ENCODE results near the gene KCP. TPM values are rescaled to one million over a fixed set of nuclear protein-coding genes. Genes with fewer than 3 reads are reported as not detected.

The KCP gene
- total and polyA plus RNA-seq, 2 experiments from 2014 or later, result 0.76 to 1.1 TPM

GRCh38 chr7:128946936-128947830 lies 36.7 kb upstream of the KCP start:
- Histone ChIP-seq H3K27me3 (ENCODE audit: insufficient read depth) (no peaks in the 10 kb centered on the region), H2AFZ (no peak overlapping the region), H4K20me1 (replicated peaks; ENCODE audit: insufficient read depth) (no peaks in the 10 kb centered on the region; the same call in 1 of the 2 replicates), H3K36me3 (ENCODE audit: insufficient read depth) (no peaks in the 10 kb centered on the region), H3K4me1 (ENCODE audit: insufficient read depth) (no peaks in the 10 kb centered on the region), H3K4me3 (no peak overlapping the region), H3K9me2 (ENCODE audit: insufficient read depth) (no peaks in the 10 kb centered on the region), H3K4me2 (no peak overlapping the region), H3K27ac (ENCODE audit: low read depth) (no peak overlapping the region), H3F3A (replicated peaks; ENCODE audit: low read depth) (no peaks in the 10 kb centered on the region), H3K79me2 (replicated peaks; ENCODE audit: insufficient read depth) (no peaks in the 10 kb centered on the region)
- TF ChIP-seq, protein P1, sequence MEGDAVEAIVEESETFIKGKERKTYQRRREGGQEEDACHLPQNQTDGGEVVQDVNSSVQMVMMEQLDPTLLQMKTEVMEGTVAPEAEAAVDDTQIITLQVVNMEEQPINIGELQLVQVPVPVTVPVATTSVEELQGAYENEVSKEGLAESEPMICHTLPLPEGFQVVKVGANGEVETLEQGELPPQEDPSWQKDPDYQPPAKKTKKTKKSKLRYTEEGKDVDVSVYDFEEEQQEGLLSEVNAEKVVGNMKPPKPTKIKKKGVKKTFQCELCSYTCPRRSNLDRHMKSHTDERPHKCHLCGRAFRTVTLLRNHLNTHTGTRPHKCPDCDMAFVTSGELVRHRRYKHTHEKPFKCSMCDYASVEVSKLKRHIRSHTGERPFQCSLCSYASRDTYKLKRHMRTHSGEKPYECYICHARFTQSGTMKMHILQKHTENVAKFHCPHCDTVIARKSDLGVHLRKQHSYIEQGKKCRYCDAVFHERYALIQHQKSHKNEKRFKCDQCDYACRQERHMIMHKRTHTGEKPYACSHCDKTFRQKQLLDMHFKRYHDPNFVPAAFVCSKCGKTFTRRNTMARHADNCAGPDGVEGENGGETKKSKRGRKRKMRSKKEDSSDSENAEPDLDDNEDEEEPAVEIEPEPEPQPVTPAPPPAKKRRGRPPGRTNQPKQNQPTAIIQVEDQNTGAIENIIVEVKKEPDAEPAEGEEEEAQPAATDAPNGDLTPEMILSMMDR (conservative IDR thresholded peaks at IDR 0.05; ENCODE audit: low read depth in 2 of 2), result peak; percentile 68 to 81
- TF ChIP-seq JUNB (IDR thresholded peaks at IDR 0.05; ENCODE audit: unreplicated experiment), result no peak
- Mint-ChIP-seq H3K4me3 (no peak overlapping the region), H3K27me3 (ENCODE audit: insufficient read depth, low read depth, poor library complexity) (peaks cover 22% of the 10 kb centered on the region), H3K4me1 (peaks cover 5% of the 10 kb centered on the region; the same call in 1 of the 3 replicates), H3K36me3 (ENCODE audit: low read depth) (peaks cover 4% of the 10 kb centered on the region; the same call in 1 of the 3 replicates), H3K27ac (no peak overlapping the region), H3K9me3 (no peaks in the 10 kb centered on the region)
- peak; percentile 69 for DNase-seq (ENCODE audit: low spot score)
- ATAC-seq, result peak; percentile 86

- Mint-ChIP-seq H3K27ac (no peak overlapping the region), H3K27me3 (ENCODE audit: insufficient read depth, low read depth, poor library complexity) (peaks cover 27% of the 10 kb centered on the region), H3K9me3 (no peaks in the 10 kb centered on the region), H3K4me1 (peaks cover 12% of the 10 kb centered on the region; the same call in 2 of the 3 replicates), H3K4me3 (no peak overlapping the region), H3K36me3 (ENCODE audit: low read depth) (no peaks in the 10 kb centered on the region)
- Histone ChIP-seq H3K4me3 (no peak overlapping the region), H3K36me3 (ENCODE audit: insufficient read depth) (no peaks in the 10 kb centered on the region), H3K4me2 (no peak overlapping the region), H4K20me1 (replicated peaks; ENCODE audit: insufficient read depth) (no peaks in the 10 kb centered on the region), H3K79me2 (replicated peaks; ENCODE audit: insufficient read depth) (no peaks in the 10 kb centered on the region), H3F3A (replicated peaks; ENCODE audit: low read depth) (no peaks in the 10 kb centered on the region), H3K4me1 (ENCODE audit: insufficient read depth) (no peaks in the 10 kb centered on the region), H3K9me2 (ENCODE audit: insufficient read depth) (no peaks in the 10 kb centered on the region), H3K27me3 (ENCODE audit: insufficient read depth) (0 out of 2 replicates have a peak, but pooled peaks cover 3% of the 10 kb centered on the region), H3K27ac (ENCODE audit: low read depth) (no peak overlapping the region), H2AFZ (no peak overlapping the region)
- no peak for DNase-seq (ENCODE audit: low spot score)
- ATAC-seq, result no peak
- no peak for TF ChIP-seq CREB1 (CRISPR knock-in tag; IDR thresholded peaks at IDR 0.05; ENCODE audit: low read depth)
- no peak for TF ChIP-seq STAT1 (IDR thresholded peaks at IDR 0.05; ENCODE audit: unreplicated experiment)
- no peak for TF ChIP-seq ETS1 (IDR thresholded peaks at IDR 0.05)
- no peak for TF ChIP-seq REST (IDR thresholded peaks at IDR 0.05; ENCODE audit: unreplicated experiment)
Measured at GRCh38 chr7:128945668-128946366, 35.3 kb upstream of the KCP start.
